K562 (cell line): ENCODE measurements around the gene NTN1. TPM values are rescaled to one million over a fixed set of nuclear protein-coding genes. Genes with fewer than 3 reads are reported as not detected.

ENCODE experiments used
- ATAC-seq: fragments of 200-7000 bp; cut with Tn5 transposase; 3 replicates; pipeline ENCODE4 v1.9.1; 2020; ENCODE audit warnings: moderate library complexity
- BruUV-seq: library from RNA; stranded (reverse); fragments of 400-500 nt; replicated peaks from 2 replicates; lab custom pipeline; 2021; lab: Mats Ljungman, UMichigan
- CTCF ChIA-PET: fragments of 300-600 bp; formaldehyde crosslinking; extraction: SDS; loops from one replicate; lab custom pipeline; 2021; ENCODE audit warnings: low intra/inter-chr PET ratio; lab: Yijun Ruan, JAX
- POLR2A ChIA-PET: fragments of 300-600, 350-650 bp; sonication (Branson Sonifier 250); formaldehyde crosslinking; extraction: SDS; loops from one replicate; lab custom pipeline; 2021; ENCODE audit warnings: antibody characterized with exemption, inconsistent platforms; lab: Yijun Ruan, JAX
- DNase-seq, 4 experiments: peaks; one replicate each; pipeline versions ENCODE4 v3.0.0 to v3.0.0-alpha.2; 2011 to 2018; ENCODE audit warnings: low spot score in 3 of 4, mixed read lengths in 3 of 4; ENCODE audit errors: extremely low read depth in 1 of 4
- FAIRE-seq: peaks from 2 replicates; lab custom pipeline; 2011; peaks lifted over from hg19 to GRCh38; lab: Jason Lieb, UNC
- H2AFZ ChIP-seq: 2 replicates; pipeline ENCODE4 v1.6.0; 2011; ENCODE audit warnings: low read depth, low read length, control low read depth, inconsistent platforms
- H3K27ac ChIP-seq: fragments of 200-600 bp; 3 replicates; pipeline ENCODE4 v1.8.0; 2011; ENCODE audit warnings: low read depth, mild to moderate bottlenecking, control low read depth, inconsistent platforms, low read length, moderate library complexity, mixed read lengths; ENCODE audit errors: extremely low read depth
- H3K27me3 ChIP-seq, 2 experiments: fragments of 300-600 bp in 1 of 2; 2 replicates in 1 of 2; 3 replicates in 1 of 2; pipeline versions ENCODE4 v1.6.0 to v1.8.0; 2011; ENCODE audit warnings: inconsistent platforms in 2 of 2, low read length in 2 of 2, mild to moderate bottlenecking in 1 of 2, mixed read lengths in 1 of 2, moderate library complexity in 1 of 2; ENCODE audit not compliant: control insufficient read depth in 2 of 2, insufficient read depth in 2 of 2
- H3K36me3 ChIP-seq: fragments of 300-600 bp; 3 replicates; pipeline ENCODE4 v1.8.0; 2011; ENCODE audit warnings: mild to moderate bottlenecking, low read length, inconsistent platforms; ENCODE audit not compliant: control insufficient read depth, insufficient read depth
- H3K4me1 ChIP-seq, 2 experiments: fragments of 200-600 bp in 1 of 2; replicated peaks in 1 of 2; 2 replicates in 1 of 2; 3 replicates in 1 of 2; pipeline versions ENCODE4 v1.5.1 to v1.8.0; 2011; ENCODE audit warnings: inconsistent platforms in 2 of 2, low read length in 2 of 2, mild to moderate bottlenecking in 1 of 2, mixed read lengths in 1 of 2, moderate library complexity in 1 of 2; ENCODE audit not compliant: control insufficient read depth in 2 of 2, insufficient read depth in 2 of 2
- H3K4me2 ChIP-seq: 2 replicates; pipeline ENCODE4 v1.6.1; 2011; ENCODE audit warnings: low read length, control low read depth, inconsistent platforms, mixed read lengths; ENCODE audit not compliant: insufficient read depth
- H3K4me3 ChIP-seq: fragments of 200-600 bp; sonication (generic), shearing (Covaris generic); 2 replicates; pipeline ENCODE4 v1.5.1; 2016; ENCODE audit warnings: control low read depth, inconsistent platforms
- H3K79me2 ChIP-seq: fragments of 200-600 bp; 3 replicates; pipeline ENCODE4 v1.8.0; 2011; ENCODE audit warnings: low read length, inconsistent platforms; ENCODE audit not compliant: control insufficient read depth, insufficient read depth
- H3K9ac ChIP-seq, 2 experiments: 2 replicates each; pipeline versions ENCODE4 v1.6.0 to v1.6.1; 2011; ENCODE audit warnings: low read depth in 2 of 2, low read length in 2 of 2, control low read depth in 1 of 2, inconsistent platforms in 1 of 2, mild to moderate bottlenecking in 1 of 2, mixed read lengths in 1 of 2; ENCODE audit not compliant: insufficient read depth in 1 of 2
- H3K9me1 ChIP-seq: one replicate; pipeline ENCODE4 v1.6.0; 2011; ENCODE audit warnings: inconsistent platforms, mild to moderate bottlenecking, low read length, moderate library complexity; ENCODE audit not compliant: control insufficient read depth, insufficient read depth
- H3K9me3 ChIP-seq: replicated peaks from 2 replicates; pipeline ENCODE4 v1.5.1; 2011; ENCODE audit warnings: low read depth, low read length, inconsistent platforms; ENCODE audit not compliant: control insufficient read depth, insufficient read depth
- H4K20me1 ChIP-seq: replicated peaks from 2 replicates; pipeline ENCODE4 v1.6.1; 2011; ENCODE audit warnings: low read length, inconsistent platforms, mixed read lengths; ENCODE audit not compliant: control insufficient read depth, insufficient read depth
- ATF3 ChIP-seq, 2 experiments: fragments of 450-650 bp in 1 of 2; sonication (generic) in 1 of 2; formaldehyde crosslinking in 1 of 2; IDR thresholded peaks in 1 of 2; conservative IDR thresholded peaks in 1 of 2; 2 replicates each; pipeline versions ENCODE4 v1.6.1 to v1.8.1; 2016 to 2023; ENCODE audit warnings: mild to moderate bottlenecking in 2 of 2, moderate library complexity in 2 of 2, inconsistent platforms in 1 of 2, missing genetic modification reagents in 1 of 2
- WGBS: fragments of 100-300 bp; shearing (Covaris generic); methylation state at CpG from one replicate; pipeline ENCODE4 v1.1.6; 2016; ENCODE audit warnings: low coverage, mixed read lengths; ENCODE audit not compliant: insufficient coverage; ENCODE audit errors: missing lambda C conversion rate; 5-methylcytosine and 5-hydroxymethylcytosine counted together
- in situ Hi-C: fragments of 300-500 bp; cut with MboI; formaldehyde crosslinking; loops from 4 replicates; pipeline ENCODE4 v1.15.0; 2018; ENCODE audit warnings: inconsistent platforms, mixed read lengths
- intact Hi-C: fragments of 100-400 bp; cut with micrococcal nuclease; formaldehyde crosslinking; loops from 2 replicates; pipeline ENCODE4 v1.14.2; 2022
- polyA plus RNA-seq, 8 experiments: library from polyadenylated mRNA; depleted of rRNA in 4 of 8; stranded (reverse) in 5 of 8; unstranded in 3 of 8; fragments of >200 nt; fragmentation: Nextera tagmentation in 2 of 8; fragmentation: Illumina TruSeq in 1 of 8; extraction: Ambion mirVana in 2 of 8; extraction: Trizol in 1 of 8; gene quantifications; 2 replicates each; pipeline versions ENCODE4 v1.2.1 to v1.2.3, GENCODE V29; 2011 to 2014; ENCODE audit warnings: inconsistent platforms in 1 of 8, missing spikeins in 1 of 8
- total RNA-seq, 7 experiments: library from RNA; depleted of rRNA in 6 of 7; stranded (reverse); fragments of >200 nt in 6 of 7; fragmentation: Illumina TruSeq in 2 of 7; extraction: Trizol in 2 of 7; gene quantifications; 2 replicates each; pipeline versions ENCODE4 v1.2.1 to v1.2.3, GENCODE V29; 2011 to 2021; ENCODE audit warnings: low replicate concordance in 1 of 7
- TF ChIP-seq, protein P1 (sequence below): fragments of 250-450 bp; sonication (Bioruptor Pico); IDR thresholded peaks from 2 replicates; pipeline ENCODE4 v1.9.0; 2021; ENCODE audit warnings: mild to moderate bottlenecking

Gene NTN1
- total and polyA plus RNA-seq, 9 of the 15 experiments (the other 6 are each of a cell fraction or from before 2014, with no cell fraction given), result 0.02 TPM; not detected in 8

GRCh38 chr17:9269350-9270035 lies 248.2 kb downstream of the NTN1 start:
- Histone ChIP-seq H3K4me2 (no peak overlapping the region), H3K27me3 (peaks cover 0 to 36% of the 10 kb centered on the region in 2 experiments; a peak in 2 of 5 replicates), H3K4me1 (no peaks in the 10 kb centered on the region), H3K27ac (no peak overlapping the region), H2AFZ (no peak overlapping the region), H3K36me3 (no peaks in the 10 kb centered on the region), H3K9ac (no peak overlapping the region), H3K4me3 (no peak overlapping the region), H3K79me2 (no peaks in the 10 kb centered on the region), H4K20me1 (no peaks in the 10 kb centered on the region), H3K9me1 (no peaks in the 10 kb centered on the region), H3K9me3 (no peaks in the 10 kb centered on the region)
- no TSS peak for BruUV-seq
- POLR2A ChIA-PET, result interaction anchor here (0.5 kb wide), 1 partner anchor 428 kb away, joined by 3 read pairs; no protein-coding TSS in a partner anchor
- no peak for DNase-seq
- FAIRE-seq, result no peak
- CTCF ChIA-PET, result no interaction called here
- no peak for TF ChIP-seq ATF3 (IDR thresholded peaks at IDR 0.05)
- TF ChIP-seq ATF3 (CRISPR knock-in tag; conservative IDR thresholded peaks at IDR 0.05), result no peak
- TF ChIP-seq, protein P1, sequence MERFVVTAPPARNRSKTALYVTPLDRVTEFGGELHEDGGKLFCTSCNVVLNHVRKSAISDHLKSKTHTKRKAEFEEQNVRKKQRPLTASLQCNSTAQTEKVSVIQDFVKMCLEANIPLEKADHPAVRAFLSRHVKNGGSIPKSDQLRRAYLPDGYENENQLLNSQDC (CRISPR knock-in tag), result no peak
- intact Hi-C loops (no loop called here), in situ Hi-C loops (no loop called here)
- no peak for ATAC-seq
- WGBS, result 9% methylated on average over 7 of the region's 7 CpGs
